Stimulated activated CD8-positive, alpha-beta memory T cell treated with anti-CD3 and anti-CD28 coated beads, Interleukin-15, amount 100 ng/mL, for 48 hours (primary cell): ENCODE measurements around the gene AGO3.

Experiments used
- DNase-seq, 2 donors: peaks; one replicate each; pipeline ENCODE4 v3.0.0-alpha.2; 2020; ENCODE audit warnings: low read depth in 2 of 2

AGO3 gene

DNA sequence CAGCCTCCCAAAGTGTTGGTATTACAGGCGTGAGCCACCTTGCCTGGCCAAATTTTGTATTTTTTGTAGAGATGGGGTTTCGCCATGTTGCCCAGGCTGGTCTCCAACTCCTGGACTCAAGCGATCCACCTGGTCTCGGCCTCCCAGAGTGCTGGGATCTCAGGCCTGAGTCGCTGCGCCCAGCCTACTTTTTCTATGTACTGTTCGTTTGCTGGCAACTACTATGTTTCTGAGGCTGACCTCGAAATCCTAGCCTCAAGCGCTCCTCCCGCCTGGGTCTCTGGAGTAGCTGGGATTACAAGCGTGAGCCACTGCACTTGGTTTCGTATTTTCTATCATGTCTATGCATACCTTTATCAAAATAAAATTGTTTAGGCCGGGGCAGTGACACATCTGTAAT lies 152.3 kb downstream of the AGO3 start:
- DNase-seq: no peak

DNA sequence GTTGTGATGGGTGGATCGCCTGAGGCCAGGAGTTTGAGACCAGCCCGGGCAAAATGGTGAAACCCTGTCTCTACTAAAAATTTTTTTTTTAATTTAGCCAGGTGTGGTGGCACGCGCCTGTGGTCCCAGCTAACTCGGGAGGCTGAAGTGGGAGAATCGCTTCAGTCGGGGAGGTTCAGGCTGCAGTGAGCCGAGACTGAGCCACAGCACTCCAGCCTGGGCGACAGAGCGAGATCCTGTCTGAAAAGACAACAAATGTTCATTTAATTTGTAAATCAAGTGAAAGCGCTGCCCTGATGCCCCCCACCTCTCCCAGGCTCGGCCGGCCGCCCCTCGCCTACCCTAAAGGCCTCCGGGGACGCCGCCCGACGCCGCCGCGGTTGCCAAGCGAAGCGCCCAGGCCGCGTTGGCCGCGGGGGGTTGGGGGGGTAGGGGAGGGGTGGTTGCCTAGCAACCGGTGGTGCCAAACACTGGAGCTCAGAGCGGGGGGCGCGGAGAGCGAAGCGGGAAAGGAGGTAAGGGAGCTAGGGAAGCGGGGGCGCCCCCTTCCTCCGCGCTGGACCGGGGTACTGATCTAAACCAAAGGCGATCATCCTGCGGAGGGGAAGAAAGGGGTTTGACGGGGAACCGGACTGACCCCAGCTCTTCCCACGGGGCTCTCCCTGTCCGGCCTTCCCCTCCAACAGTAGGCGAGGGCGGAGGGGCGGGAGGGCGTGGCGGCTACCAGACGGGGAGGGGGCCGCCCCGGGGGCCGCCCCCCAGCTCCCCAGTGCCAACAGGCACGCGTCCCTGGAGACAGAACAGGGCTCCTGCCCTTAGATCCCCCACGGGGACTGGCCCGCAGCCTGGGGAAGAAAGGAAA lies 153.0 kb downstream of the AGO3 start, which contains the start of gene TEKT2:
Gene TEKT2, plus strand, starts transcription at position 460 of the 862 bp plus-strand sequence. CDS start 828 bp downstream, outside the sequence.
- no peak for DNase-seq

DNA sequence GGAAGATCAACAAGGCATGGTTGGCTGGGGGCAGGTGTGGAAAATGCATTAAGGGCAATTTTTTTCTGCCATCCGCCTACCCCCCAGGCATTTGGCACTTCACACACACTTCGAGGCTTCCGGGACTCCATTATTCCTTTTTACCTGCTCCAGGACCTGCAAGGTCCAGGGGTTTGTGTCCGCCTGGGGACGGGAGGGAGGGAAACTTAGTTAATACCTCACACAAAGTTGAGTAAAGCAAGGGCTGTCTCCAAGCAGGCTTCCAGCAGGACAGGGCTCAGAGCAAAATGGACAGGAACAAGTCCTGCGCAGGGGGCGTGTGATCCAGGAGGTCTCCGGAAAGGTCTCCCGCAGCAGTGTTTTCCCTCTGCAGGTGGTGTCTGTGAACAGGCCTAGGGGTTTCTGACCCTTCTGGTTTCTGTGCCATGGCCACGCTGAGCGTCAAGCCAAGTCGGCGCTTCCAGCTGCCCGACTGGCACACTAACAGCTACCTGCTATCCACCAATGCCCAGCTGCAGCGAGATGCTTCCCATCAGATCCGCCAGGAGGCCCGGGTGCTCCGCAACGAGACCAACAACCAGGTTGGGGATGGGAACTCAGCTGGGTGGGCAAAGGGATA lies 153.7 kb downstream of the AGO3 start:
- DNase-seq: no peak

DNA sequence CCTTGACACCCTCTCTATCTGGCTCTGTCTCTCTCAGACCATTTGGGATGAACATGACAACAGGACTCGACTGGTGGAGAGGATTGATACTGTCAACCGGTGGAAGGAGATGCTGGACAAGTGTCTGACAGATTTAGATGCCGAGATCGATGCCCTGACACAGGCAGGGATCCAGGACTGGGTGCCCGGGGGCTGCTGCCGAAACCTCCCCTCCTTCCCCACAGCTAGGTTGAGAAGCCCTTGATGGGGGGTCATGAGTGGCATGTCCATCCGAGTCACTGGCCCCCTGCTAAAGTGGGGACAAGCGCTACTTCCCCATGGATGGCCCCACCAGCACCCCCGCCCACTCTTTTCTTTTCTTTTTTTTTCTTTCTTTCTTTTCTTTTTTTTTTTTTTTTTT lies 154.2 kb downstream of the AGO3 start:
- DNase-seq: no peak

DNA sequence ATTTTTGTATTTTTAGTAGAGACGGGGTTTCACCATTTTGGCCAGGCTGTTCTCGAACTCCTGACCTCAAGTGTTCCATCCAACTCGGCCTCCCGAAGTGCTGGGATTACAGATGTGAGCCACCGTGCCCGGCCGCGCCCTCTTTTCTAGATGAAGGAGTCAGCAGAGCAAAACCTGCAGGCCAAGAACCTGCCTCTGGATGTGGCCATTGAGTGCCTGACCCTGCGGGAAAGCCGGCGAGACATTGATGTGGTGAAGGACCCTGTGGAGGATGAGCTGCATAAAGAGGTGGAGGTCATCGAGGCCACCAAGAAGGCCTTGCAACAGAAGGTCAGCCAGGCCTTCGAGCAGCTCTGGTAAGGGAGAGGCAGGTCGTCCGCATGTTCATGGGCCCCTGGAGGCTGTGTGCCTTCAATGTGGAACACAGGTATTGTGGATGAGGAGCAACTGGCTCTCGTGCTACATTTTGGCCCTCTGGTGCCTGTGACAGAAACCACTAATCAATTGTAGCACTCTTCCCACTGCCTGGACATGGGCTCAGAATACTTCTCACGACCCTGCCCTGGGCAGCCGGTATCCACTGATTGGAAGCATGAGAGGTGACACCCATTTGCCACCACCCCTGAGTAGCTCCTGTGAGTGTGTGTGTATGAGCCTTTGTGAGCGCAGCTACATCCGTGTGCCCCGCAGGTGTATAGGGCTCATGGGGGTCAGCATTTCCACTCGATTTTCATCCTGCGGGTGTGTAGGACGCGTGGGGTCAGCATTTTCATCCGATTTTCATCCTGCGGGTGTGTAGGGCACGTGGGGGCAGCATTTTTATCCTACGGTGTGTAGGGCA lies 155.0 kb downstream of the AGO3 start:
- no peak for DNase-seq

DNA sequence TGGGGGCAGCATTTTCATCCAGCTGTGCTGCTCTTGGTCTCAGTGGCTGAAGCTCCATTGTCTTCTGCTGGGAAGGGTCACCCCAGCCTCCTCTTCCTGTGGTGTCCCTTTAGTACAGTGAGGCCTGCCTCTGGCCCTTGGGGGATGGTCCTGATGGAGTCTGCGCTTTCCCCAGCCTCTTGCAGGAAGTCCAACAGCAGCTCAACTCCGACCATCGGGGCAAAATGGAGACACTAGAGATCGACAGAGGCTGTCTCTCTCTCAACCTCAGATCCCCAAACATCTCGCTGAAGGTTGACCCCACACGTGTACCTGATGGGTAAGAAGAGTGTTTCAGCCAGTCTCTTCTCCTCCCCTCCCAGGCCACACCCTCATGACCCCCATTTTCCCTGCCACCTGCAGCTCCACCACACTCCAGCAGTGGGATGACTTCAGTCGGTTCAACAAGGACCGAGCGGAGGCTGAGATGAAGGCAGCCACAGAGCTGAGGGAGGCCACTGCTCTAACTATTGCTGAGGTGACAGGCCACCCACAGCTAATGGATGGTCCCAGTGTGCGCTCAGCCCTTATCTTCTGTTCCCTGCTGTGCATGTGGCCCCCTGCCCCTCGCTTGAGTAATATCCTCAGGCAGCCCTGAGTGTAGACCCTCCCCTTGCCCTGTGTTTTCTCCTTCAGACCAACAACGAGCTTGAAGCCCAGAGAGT lies 155.8 kb downstream of the AGO3 start:
- DNase-seq: no peak

DNA sequence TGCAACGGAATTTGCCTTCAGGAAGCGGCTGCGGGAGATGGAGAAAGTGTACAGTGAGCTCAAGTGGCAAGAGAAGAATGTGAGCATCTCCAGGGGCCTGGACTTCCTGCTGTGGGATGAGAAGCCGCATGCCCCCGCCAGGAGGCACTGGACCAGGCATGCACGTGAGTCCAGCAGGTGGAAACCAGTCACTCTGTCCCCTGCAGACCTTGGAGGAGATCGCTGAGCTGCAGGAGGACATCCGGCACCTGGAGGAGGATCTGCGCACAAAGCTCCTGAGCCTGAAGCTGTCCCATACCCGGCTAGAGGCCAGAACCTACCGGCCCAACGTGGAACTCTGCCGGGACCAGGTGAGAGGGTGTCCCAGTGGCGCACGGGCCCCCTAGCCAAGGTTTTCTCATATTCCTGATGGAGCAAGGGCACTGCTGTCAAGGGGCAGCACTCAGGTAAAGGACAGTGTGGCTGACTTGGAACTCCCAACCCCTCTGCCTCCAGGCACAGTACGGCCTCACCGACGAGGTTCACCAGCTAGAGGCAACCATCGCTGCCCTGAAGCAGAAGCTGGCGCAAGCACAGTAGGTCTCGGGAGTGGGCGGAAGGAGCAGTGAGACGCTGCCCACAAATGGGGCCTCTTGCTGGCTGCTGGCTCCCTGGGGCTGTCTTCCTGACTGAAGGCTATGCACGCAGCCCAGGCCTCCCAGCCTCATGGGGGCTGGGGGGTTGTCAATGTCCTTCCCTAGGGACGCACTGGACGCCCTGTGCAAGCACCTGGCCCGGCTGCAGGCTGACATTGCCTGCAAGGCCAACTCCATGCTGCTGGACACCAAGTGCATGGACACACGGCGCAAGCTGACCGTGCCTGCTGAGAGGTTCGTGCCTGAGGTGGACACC lies 156.6 kb downstream of the AGO3 start:
- no peak for DNase-seq

DNA sequence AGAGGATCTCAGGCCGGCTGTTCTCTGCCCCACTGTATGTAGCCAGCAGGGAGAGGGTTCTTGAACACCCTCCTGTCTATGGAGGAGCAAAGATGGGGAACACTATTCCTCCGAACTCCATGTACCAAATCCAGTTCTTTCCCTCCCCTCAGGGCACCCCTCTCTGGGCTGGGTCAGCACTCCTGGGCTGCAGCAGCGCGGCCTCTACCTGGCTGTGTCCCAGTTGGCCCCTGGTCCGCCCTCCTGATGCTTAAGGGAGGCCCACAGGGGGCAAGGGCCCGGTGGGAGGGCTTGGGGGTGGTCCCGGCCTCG lies 157.3 kb downstream of the AGO3 start:
- DNase-seq: no peak

DNA sequence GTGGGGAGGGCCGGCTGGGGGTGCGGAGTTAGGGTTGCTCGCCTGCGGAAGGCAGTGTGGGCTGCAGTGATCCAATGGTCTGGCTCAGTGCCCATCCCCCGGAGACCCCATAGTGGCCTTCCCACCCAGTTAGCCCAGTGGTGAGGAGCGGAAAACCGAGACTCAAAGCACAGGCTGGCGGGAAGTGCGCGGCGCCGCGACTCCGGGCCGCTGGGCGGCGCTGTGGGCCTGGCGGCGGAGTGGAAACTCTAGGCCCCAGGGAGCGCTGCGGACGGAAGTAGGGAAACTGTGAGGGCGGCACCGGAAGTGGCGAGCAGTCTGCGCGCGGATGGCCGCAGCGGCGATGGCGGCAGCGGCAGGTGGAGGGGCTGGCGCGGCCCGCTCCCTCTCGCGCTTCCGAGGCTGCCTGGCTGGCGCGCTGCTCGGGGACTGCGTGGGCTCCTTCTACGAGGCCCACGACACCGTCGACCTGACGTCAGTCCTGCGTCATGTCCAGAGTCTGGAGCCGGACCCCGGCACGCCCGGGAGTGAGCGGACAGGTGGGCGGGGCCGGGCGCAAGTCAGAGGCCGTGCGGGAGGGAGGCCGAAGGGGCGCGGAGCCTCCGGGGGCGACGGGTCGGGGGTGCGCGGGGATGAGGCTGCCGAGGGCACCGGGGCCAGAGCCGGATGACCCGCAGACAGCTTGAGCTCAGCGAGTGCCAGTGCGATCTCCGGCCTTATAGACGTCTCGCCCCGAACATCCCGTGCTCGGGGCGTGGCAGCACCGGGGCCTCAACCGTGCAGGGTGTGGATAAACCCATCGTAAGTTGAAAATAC lies 157.9 kb downstream of the AGO3 start, which contains the start of gene ADPRS:
Gene ADPRS, plus strand, starts transcription at position 316 of the 816 bp plus-strand sequence. Its CDS starts 13 bp downstream, at position 329.
- peak; percentile 87 to 88 for DNase-seq

DNA sequence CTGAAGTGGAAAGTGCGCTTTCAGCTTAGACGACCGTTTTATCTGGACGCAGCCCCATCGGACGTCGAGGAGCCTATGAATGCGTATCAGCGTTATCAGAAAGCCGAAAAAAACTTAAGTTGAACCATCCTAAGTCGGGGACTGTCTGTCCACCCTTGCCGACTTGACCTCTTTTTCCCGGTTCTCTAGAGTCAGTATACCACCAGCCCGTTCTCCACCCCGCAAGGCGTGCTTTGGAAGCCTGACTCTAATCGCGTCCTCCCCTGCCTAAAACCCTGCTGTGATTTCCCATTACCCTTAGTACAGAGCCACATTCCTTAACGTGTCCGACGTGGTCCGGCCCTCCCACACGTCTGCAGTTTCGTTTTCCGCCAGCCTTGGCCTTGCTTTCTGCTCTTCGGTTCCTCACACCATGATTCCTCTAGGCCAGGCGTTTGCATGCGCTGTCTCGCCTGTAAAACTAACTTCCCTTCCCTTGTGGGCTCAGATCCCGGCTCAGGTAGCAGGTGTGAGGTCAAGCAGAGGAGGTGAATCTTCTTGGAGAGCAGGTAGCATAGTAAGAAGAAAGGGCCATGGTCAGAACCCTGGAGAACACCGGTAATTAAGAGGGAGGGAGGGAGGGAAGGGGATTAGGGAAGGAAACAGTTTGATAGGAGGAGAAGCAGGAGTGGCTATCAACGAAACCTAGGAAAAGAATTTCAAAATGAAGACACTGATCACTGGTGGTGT lies 158.7 kb downstream of the AGO3 start:
- no peak for DNase-seq

DNA sequence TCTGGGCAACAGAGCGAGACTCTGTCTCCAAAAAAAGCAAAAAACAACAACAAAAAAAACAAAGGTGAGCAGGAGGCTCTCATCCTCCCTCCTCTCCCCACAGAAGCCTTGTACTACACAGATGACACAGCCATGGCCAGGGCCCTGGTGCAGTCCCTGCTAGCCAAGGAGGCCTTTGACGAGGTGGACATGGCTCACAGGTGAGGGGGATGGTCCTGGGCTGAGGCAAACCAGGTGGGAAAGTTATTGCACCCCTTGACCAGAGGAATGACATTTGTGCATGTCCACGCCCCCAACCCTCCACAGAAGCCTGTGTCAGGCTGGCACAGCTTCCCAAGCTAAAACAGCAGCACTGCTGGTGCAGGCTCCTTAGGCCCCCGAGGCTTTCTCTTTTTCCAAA lies 160.2 kb downstream of the AGO3 start:
- no peak for DNase-seq

DNA sequence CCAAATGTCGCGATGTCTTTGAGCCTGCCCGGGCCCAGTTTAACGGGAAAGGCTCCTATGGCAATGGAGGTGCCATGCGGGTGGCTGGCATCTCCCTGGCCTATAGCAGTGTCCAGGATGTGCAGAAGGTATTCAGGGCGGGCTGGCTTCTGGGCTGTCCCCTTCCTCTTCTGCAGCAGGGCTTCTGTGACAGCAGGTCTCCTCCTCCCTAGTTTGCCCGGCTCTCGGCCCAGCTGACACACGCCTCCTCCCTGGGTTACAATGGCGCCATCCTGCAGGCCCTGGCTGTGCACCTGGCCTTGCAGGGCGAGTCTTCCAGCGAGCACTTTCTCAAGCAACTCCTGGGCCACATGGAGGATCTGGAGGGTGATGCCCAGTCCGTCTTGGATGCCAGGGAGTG lies 160.8 kb downstream of the AGO3 start:
- no peak for DNase-seq

DNA sequence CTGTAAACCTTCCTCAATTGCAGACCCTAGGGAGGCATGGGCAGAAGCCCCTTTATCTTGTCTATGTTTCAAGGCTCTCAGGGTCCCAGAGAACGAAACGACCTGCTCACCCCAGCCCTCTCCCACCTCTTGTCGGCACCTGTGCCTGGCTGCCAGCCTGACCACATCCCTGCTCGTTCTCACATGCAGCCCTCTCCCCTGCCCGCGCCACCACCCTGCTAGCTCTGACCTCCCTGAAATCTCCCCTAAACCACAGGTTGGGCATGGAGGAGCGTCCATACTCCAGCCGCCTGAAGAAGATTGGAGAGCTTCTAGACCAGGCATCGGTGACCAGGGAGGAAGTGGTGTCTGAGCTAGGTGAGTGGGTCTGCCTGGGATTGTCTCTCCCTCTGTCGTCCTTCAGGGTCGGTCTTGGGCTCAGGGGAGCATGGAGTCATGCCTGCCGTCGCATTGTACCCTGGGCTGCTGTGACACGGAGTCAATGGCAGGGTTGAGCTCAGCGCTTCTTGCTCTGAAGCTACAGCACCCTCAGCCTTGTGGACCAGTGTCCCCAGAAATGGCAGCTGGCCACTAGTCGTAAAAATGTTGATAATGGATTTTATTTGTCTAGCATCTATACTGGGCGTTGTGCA lies 161.4 kb downstream of the AGO3 start:
- DNase-seq: no peak

DNA sequence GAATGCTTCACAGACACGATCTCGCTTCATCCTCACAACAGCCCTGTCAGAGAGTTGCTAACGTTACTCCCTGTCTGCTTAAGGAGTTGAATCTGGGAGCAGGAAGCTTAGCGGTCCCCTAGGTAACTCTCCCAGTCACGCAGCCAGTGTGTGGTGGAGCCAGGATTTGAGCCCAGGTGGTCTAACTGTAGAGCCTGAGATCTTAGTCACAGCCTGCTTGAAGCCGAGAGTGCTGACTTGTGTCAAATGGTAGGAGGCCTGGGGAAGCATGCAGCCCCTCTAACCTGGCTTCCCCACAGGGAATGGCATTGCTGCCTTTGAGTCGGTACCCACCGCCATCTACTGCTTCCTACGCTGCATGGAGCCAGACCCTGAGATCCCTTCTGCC lies 161.9 kb downstream of the AGO3 start:
- DNase-seq: no peak

DNA sequence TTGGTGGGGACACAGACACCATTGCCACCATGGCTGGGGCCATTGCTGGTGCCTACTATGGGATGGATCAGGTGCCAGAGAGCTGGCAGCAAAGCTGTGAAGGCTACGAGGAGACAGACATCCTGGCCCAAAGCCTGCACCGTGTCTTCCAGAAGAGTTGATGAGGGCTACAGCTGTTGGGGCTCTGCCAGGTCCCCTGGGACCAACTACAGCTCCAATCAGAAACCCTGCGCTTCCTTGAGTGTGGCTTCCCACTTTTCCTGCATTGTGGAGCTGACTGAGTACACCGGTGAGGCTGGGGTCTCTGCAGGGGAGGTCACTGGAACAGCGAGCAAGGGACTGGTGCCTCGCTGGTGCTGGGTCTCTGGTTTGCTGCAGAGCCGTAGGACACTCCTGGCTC lies 162.3 kb downstream of the AGO3 start:
- no peak for DNase-seq

DNA sequence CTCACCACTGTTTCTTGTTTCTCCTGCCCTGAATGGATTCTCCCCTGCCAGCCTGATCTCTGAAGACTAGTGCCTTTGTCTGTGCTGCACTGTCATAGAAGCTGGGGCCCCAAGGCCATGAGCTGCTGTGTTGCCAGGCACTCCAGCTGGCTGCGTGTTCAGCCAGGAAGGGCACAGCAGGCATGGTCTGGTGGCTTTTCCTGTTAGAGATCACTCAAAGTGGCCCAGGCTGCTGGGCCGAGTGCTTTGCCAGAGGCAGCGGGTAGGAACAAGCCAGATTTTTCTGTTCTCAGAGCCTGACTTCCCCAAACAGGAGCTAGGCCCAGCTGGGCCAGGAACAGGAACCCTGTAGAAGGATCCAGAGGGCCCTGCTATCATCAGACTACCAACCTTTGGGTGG lies 163.0 kb downstream of the AGO3 start:
- no peak for DNase-seq

DNA sequence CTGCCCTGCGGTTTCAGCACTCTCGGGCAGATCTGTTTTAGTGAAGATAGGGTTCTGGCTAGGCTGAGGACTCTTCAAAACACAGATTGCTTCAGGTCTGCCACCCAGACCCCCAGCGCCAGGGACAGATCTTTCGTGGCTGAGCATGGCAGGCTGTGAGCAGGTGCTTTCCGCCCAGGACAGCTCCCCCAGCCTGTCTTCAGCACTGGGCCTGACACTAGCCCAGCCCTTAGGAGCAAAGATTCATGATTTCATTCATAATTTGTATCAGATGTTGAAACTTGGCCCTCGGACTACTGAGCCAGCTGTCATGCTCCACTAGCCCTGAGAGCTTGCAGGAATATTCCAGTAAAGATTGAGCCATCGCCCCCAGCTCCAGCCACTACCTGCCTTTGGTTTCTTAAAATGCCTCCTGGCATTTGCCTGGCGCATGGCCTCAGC lies 163.7 kb downstream of the AGO3 start:
- no peak for DNase-seq

DNA sequence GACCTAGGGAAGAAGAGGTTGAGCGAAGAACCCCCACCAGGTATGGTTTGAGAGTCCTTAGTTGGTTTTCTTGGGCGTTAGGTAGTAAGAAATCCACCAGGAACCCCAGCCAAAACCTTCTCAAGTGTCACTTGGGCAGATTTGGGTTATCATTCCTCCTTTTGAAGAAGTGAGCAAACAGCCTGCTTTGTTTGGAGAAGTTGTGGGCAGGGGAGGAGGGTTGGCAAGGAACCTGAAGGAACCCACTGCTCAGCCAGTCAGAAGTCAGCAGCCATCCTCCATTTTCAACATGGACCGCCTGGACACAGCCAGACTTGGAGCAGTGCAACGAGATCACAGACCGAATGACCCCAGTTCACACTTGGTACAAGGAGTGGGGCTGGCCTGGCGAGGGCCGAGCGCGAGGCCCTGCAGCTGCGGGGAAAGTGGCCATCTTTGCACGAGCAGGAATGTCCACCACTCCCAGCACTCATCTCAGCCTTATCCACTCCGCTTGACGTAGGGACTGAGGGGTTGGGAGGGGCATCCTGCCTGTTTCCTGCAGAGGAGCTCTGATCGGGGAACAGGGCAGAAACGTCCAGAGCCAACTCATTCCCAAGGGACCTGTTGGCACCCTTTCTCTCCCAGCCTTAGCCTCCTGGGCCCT lies 165.0 kb downstream of the AGO3 start:
- DNase-seq: no peak
